K562 (cell line): ENCODE results near the gene GADD45G. TPM values are rescaled to one million over a fixed set of nuclear protein-coding genes. Genes with fewer than 3 reads are reported as not detected.

Source experiments
- ATAC-seq: fragments of 200-7000 bp; cut with Tn5 transposase; 3 replicates; pipeline ENCODE4 v1.9.1; 2020; ENCODE audit warnings: moderate library complexity
- BruUV-seq: library from RNA; stranded (reverse); fragments of 400-500 nt; replicated peaks from 2 replicates; lab custom pipeline; 2021; lab: Mats Ljungman, UMichigan
- CTCF ChIA-PET: fragments of 300-600 bp; formaldehyde crosslinking; extraction: SDS; loops from one replicate; lab custom pipeline; 2021; ENCODE audit warnings: low intra/inter-chr PET ratio; lab: Yijun Ruan, JAX
- POLR2A ChIA-PET: fragments of 300-600, 350-650 bp; sonication (Branson Sonifier 250); formaldehyde crosslinking; extraction: SDS; loops from one replicate; lab custom pipeline; 2021; ENCODE audit warnings: antibody characterized with exemption, inconsistent platforms; lab: Yijun Ruan, JAX
- DNase-seq, 4 experiments: peaks; one replicate each; pipeline versions ENCODE4 v3.0.0 to v3.0.0-alpha.2; 2011 to 2018; ENCODE audit warnings: low spot score in 3 of 4, mixed read lengths in 3 of 4; ENCODE audit errors: extremely low read depth in 1 of 4
- FAIRE-seq: peaks from 2 replicates; lab custom pipeline; 2011; peaks lifted over from hg19 to GRCh38; lab: Jason Lieb, UNC
- H2AFZ ChIP-seq: 2 replicates; pipeline ENCODE4 v1.6.0; 2011; ENCODE audit warnings: low read depth, low read length, control low read depth, inconsistent platforms
- H3K27ac ChIP-seq: fragments of 200-600 bp; 3 replicates; pipeline ENCODE4 v1.8.0; 2011; ENCODE audit warnings: low read depth, mild to moderate bottlenecking, control low read depth, inconsistent platforms, low read length, moderate library complexity, mixed read lengths; ENCODE audit errors: extremely low read depth
- H3K27me3 ChIP-seq, 2 experiments: fragments of 300-600 bp in 1 of 2; 2 replicates in 1 of 2; 3 replicates in 1 of 2; pipeline versions ENCODE4 v1.6.0 to v1.8.0; 2011; ENCODE audit warnings: inconsistent platforms in 2 of 2, low read length in 2 of 2, mild to moderate bottlenecking in 1 of 2, mixed read lengths in 1 of 2, moderate library complexity in 1 of 2; ENCODE audit not compliant: control insufficient read depth in 2 of 2, insufficient read depth in 2 of 2
- H3K36me3 ChIP-seq: fragments of 300-600 bp; 3 replicates; pipeline ENCODE4 v1.8.0; 2011; ENCODE audit warnings: mild to moderate bottlenecking, low read length, inconsistent platforms; ENCODE audit not compliant: control insufficient read depth, insufficient read depth
- H3K4me1 ChIP-seq, 2 experiments: fragments of 200-600 bp in 1 of 2; replicated peaks in 1 of 2; 2 replicates in 1 of 2; 3 replicates in 1 of 2; pipeline versions ENCODE4 v1.5.1 to v1.8.0; 2011; ENCODE audit warnings: inconsistent platforms in 2 of 2, low read length in 2 of 2, mild to moderate bottlenecking in 1 of 2, mixed read lengths in 1 of 2, moderate library complexity in 1 of 2; ENCODE audit not compliant: control insufficient read depth in 2 of 2, insufficient read depth in 2 of 2
- H3K4me2 ChIP-seq: 2 replicates; pipeline ENCODE4 v1.6.1; 2011; ENCODE audit warnings: low read length, control low read depth, inconsistent platforms, mixed read lengths; ENCODE audit not compliant: insufficient read depth
- H3K4me3 ChIP-seq: fragments of 200-600 bp; sonication (generic), shearing (Covaris generic); 2 replicates; pipeline ENCODE4 v1.5.1; 2016; ENCODE audit warnings: control low read depth, inconsistent platforms
- H3K79me2 ChIP-seq: fragments of 200-600 bp; 3 replicates; pipeline ENCODE4 v1.8.0; 2011; ENCODE audit warnings: low read length, inconsistent platforms; ENCODE audit not compliant: control insufficient read depth, insufficient read depth
- H3K9ac ChIP-seq, 2 experiments: 2 replicates each; pipeline versions ENCODE4 v1.6.0 to v1.6.1; 2011; ENCODE audit warnings: low read depth in 2 of 2, low read length in 2 of 2, control low read depth in 1 of 2, inconsistent platforms in 1 of 2, mild to moderate bottlenecking in 1 of 2, mixed read lengths in 1 of 2; ENCODE audit not compliant: insufficient read depth in 1 of 2
- H3K9me1 ChIP-seq: one replicate; pipeline ENCODE4 v1.6.0; 2011; ENCODE audit warnings: inconsistent platforms, mild to moderate bottlenecking, low read length, moderate library complexity; ENCODE audit not compliant: control insufficient read depth, insufficient read depth
- H3K9me3 ChIP-seq: replicated peaks from 2 replicates; pipeline ENCODE4 v1.5.1; 2011; ENCODE audit warnings: low read depth, low read length, inconsistent platforms; ENCODE audit not compliant: control insufficient read depth, insufficient read depth
- H4K20me1 ChIP-seq: replicated peaks from 2 replicates; pipeline ENCODE4 v1.6.1; 2011; ENCODE audit warnings: low read length, inconsistent platforms, mixed read lengths; ENCODE audit not compliant: control insufficient read depth, insufficient read depth
- MYC ChIP-seq, 2 experiments: fragments of 250-450 bp in 1 of 2; sonication (Bioruptor Pico) in 1 of 2; IDR thresholded peaks; 2 replicates each; pipeline versions ENCODE4 v1.5.1 to v1.6.1; 2012 to 2021; ENCODE audit warnings: low read depth in 2 of 2, borderline replicate concordance in 1 of 2, improper control_type of control experiment in 1 of 2, low read length in 1 of 2, mild to moderate bottlenecking in 1 of 2, moderate library complexity in 1 of 2
- RBFOX2 ChIP-seq: fragments of 200-400 bp; formaldehyde crosslinking; IDR thresholded peaks from 2 replicates; pipeline ENCODE4 v1.6.1; 2017; ENCODE audit warnings: low read depth, mild to moderate bottlenecking, low read length, moderate library complexity
- REST ChIP-seq, 2 experiments: fragments of 450-650 bp; formaldehyde crosslinking in 1 of 2; IDR thresholded peaks; 2 replicates each; pipeline versions ENCODE4 v1.4.0 to v1.6.1; 2014 to 2020; ENCODE audit warnings: mild to moderate bottlenecking in 2 of 2, borderline replicate concordance in 1 of 2, low read depth in 1 of 2
- RHOXF2B ChIP-seq: fragments of 250-450 bp; sonication (Bioruptor Pico); conservative IDR thresholded peaks from 2 replicates; pipeline ENCODE4 v1.5.1; 2021
- WGBS: fragments of 100-300 bp; shearing (Covaris generic); methylation state at CpG from one replicate; pipeline ENCODE4 v1.1.6; 2016; ENCODE audit warnings: low coverage, mixed read lengths; ENCODE audit not compliant: insufficient coverage; ENCODE audit errors: missing lambda C conversion rate; 5-methylcytosine and 5-hydroxymethylcytosine counted together
- in situ Hi-C: fragments of 300-500 bp; cut with MboI; formaldehyde crosslinking; loops from 4 replicates; pipeline ENCODE4 v1.15.0; 2018; ENCODE audit warnings: inconsistent platforms, mixed read lengths
- intact Hi-C: fragments of 100-400 bp; cut with micrococcal nuclease; formaldehyde crosslinking; loops from 2 replicates; pipeline ENCODE4 v1.14.2; 2022
- polyA plus RNA-seq, 8 experiments: library from polyadenylated mRNA; depleted of rRNA in 4 of 8; stranded (reverse) in 5 of 8; unstranded in 3 of 8; fragments of >200 nt; fragmentation: Nextera tagmentation in 2 of 8; fragmentation: Illumina TruSeq in 1 of 8; extraction: Ambion mirVana in 2 of 8; extraction: Trizol in 1 of 8; gene quantifications; 2 replicates each; pipeline versions ENCODE4 v1.2.1 to v1.2.3, GENCODE V29; 2011 to 2014; ENCODE audit warnings: inconsistent platforms in 1 of 8, missing spikeins in 1 of 8
- total RNA-seq, 7 experiments: library from RNA; depleted of rRNA in 6 of 7; stranded (reverse); fragments of >200 nt in 6 of 7; fragmentation: Illumina TruSeq in 2 of 7; extraction: Trizol in 2 of 7; gene quantifications; 2 replicates each; pipeline versions ENCODE4 v1.2.1 to v1.2.3, GENCODE V29; 2011 to 2021; ENCODE audit warnings: low replicate concordance in 1 of 7

GADD45G gene
- total and polyA plus RNA-seq, 9 of the 15 experiments (the other 6 are each of a cell fraction or from before 2014, with no cell fraction given) = 0.20 to 0.34 TPM; not detected in 7

GRCh38 chr9:89601306-89601705, 3.5 kb upstream of the GADD45G start:
- H3K4me1 ChIP-seq = peaks cover 0 to 29% of the 10 kb centered on the region in 2 experiments; a peak in 4 of 5 replicates
- H2AFZ ChIP-seq = no peak overlapping the region
- no peak for FAIRE-seq
- intact Hi-C loops (loop anchor here (10.0 kb wide), 2 partner anchors 63 to 133 kb away; no protein-coding TSS in a partner anchor), in situ Hi-C loops (loop anchor here (5.0 kb wide), 1 partner anchor 501 kb away; no protein-coding TSS in a partner anchor)
- H3K9me3 ChIP-seq = no peaks in the 10 kb centered on the region
- no peak overlapping the region for H3K4me2 ChIP-seq
- no peaks in the 10 kb centered on the region for H3K79me2 ChIP-seq
- 0% methylated on average over 5 of the region's 5 CpGs for WGBS
- no peak for TF ChIP-seq RHOXF2B
- TF ChIP-seq, all 486 proteins: peak for 0
- BruUV-seq = no TSS peak
- DNase-seq (no peak), ATAC-seq (no peak)
- Histone ChIP-seq H3K27me3 (no peaks in the 10 kb centered on the region; a peak in 1 of 5 replicates), H4K20me1 (no peaks in the 10 kb centered on the region), H3K36me3 (no peaks in the 10 kb centered on the region), H3K9ac (no peak overlapping the region), H3K9me1 (no peaks in the 10 kb centered on the region), H3K4me3 (no peak overlapping the region), H3K27ac (no peak overlapping the region)
- POLR2A ChIA-PET = interaction anchor here (0.7 kb wide), 1 partner anchor 81 kb away, joined by 3 read pairs; no protein-coding TSS in a partner anchor
- CTCF ChIA-PET = interaction anchor here (0.6 kb wide), 1 partner anchor 133 kb away, joined by 4 read pairs; no protein-coding TSS in a partner anchor

- in situ Hi-C loops = loop anchor here (5.0 kb wide), 1 partner anchor 500 kb away; no protein-coding TSS in a partner anchor
- no peak overlapping the region for H3K9ac ChIP-seq
- H3K27me3 ChIP-seq = no peaks in the 10 kb centered on the region; a peak in 1 of 5 replicates
- 0% methylated on average over 6 of the region's 6 CpGs for WGBS
- peaks cover 6 to 31% of the 10 kb centered on the region in 2 experiments; a peak in 4 of 5 replicates for H3K4me1 ChIP-seq
- no peak overlapping the region for H3K4me2 ChIP-seq
- H2AFZ ChIP-seq = no peak overlapping the region
- no peak overlapping the region for H3K27ac ChIP-seq
- no peaks in the 10 kb centered on the region for H3K9me1 ChIP-seq
- CTCF ChIA-PET = interaction anchor here (1.3 to 1.8 kb wide), 3 partner anchors 26 to 500 kb away, joined by 5 to 11 read pairs (median 6); no protein-coding TSS in a partner anchor
- no peaks in the 10 kb centered on the region for H3K9me3 ChIP-seq
- no peak overlapping the region for H3K4me3 ChIP-seq
- no peaks in the 10 kb centered on the region for H3K36me3 ChIP-seq
- 0 out of 2 replicates have a peak, but pooled peaks cover 3% of the 10 kb centered on the region for H4K20me1 ChIP-seq
- no peak for TF ChIP-seq MYC (IDR thresholded peaks at IDR 0.05; ENCODE audit: low read depth, low read length)
- TF ChIP-seq MYC (CRISPR knock-in tag; IDR thresholded peaks at IDR 0.05; ENCODE audit: borderline replicate concordance, low read depth) = no peak
- no peak for TF ChIP-seq REST (IDR thresholded peaks at IDR 0.05; ENCODE audit: borderline replicate concordance)
- no peak for TF ChIP-seq REST (CRISPR knock-in tag; IDR thresholded peaks at IDR 0.05; ENCODE audit: low read depth)
- no peak for TF ChIP-seq RBFOX2
- intact Hi-C loops = loop anchor here (10.0 kb wide), 2 partner anchors 63 to 133 kb away; no protein-coding TSS in a partner anchor
- BruUV-seq = no TSS peak
- ATAC-seq (no peak), DNase-seq (no peak), FAIRE-seq (no peak)
- POLR2A ChIA-PET = no interaction called here
- no peaks in the 10 kb centered on the region for H3K79me2 ChIP-seq
Measured at GRCh38 chr9:89601856-89602562, 2.8 kb upstream of the GADD45G start.
